Brain pericyte (primary cell): ENCODE data around the gene CEP55.

ENCODE experiments used
- DNase-seq: peaks from one replicate; pipeline ENCODE4 v3.0.0-alpha.2; 2012; ENCODE audit warnings: low read depth, low spot score

CEP55 gene

DNA sequence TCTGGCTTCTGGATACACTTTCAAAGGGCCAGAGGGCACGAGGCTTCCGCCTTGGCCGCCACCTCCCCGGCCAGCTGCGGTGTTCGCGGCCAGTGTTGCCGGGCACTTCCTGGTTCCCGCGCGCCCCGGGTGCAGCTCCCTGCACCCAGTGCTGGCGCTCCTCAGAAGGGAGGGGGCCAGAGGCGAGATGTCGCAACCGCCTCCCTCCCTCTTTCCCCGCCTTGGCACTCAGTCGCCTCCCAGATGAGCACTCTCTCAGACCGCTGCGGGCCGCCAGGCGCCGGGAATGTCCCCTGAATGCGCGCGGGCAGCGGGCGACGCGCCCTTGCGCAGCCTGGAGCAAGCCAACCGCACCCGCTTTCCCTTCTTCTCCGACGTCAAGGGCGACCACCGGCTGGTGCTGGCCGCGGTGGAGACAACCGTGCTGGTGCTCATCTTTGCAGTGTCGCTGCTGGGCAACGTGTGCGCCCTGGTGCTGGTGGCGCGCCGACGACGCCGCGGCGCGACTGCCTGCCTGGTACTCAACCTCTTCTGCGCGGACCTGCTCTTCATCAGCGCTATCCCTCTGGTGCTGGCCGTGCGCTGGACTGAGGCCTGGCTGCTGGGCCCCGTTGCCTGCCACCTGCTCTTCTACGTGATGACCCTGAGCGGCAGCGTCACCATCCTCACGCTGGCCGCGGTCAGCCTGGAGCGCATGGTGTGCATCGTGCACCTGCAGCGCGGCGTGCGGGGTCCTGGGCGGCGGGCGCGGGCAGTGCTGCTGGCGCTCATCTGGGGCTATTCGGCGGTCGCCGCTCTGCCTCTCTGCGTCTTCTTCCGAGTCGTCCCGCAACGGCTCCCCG lies 70.2 kb downstream of the CEP55 start, which contains the start of gene FFAR4:
FFAR4 (plus strand) TSS at position 231 of the 842 bp plus-strand sequence; CDS start at position 287, 56 bp downstream.
- DNase-seq: no peak

DNA sequence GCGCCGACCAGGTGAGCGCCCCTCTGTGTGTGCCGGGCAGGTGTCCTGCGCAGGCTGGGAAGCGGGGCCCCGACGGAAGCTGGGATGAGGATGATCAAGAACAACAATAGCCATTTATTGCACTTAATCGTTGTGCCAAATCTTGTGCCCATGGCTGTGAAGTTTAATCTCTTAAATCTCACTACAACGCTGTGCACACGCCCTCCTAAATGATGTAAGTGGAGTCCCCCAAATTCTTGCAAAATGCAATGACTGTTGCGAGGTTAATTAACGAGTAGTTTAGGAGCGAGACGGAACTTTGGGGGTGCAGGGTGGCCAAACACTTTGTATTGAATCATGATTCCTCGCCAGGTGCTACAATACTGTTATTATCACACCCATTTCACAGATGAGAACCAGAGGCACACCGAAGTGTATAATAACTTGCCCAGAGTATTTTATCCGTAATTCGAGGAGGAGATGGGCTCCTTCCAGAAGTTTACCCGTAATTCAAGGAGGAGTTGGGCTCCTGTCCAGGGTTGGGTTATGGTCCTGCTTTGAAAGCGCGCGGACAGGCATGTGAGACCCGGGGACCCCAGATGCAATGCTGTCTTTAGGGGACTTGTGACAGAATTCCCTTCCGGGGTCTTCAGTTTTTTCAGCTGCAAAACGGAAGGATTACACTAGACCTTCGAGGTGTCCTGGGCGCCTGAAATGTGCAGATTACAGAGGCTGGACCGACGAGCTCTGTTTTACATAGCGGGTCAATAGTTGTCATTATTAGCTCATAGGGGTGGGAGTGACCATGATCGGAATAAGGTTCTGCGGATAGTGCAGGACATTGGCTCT lies 71.1 kb downstream of the CEP55 start:
- DNase-seq: no peak

DNA sequence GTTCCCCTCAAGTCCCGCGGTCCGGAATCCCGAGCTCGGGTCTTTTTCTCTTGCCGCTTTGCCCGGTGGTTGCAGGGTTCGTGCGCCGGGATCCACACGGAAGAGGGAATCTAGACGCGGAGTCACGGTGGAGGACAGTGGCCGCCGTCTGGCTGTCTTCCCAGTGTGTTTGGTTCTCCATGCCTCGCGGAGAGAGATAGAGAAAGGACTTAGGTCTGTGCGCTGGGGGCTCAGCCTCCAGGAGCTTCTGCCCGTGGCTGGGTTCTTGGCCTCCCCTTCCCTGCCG lies 71.6 kb downstream of the CEP55 start:
- no peak for DNase-seq

DNA sequence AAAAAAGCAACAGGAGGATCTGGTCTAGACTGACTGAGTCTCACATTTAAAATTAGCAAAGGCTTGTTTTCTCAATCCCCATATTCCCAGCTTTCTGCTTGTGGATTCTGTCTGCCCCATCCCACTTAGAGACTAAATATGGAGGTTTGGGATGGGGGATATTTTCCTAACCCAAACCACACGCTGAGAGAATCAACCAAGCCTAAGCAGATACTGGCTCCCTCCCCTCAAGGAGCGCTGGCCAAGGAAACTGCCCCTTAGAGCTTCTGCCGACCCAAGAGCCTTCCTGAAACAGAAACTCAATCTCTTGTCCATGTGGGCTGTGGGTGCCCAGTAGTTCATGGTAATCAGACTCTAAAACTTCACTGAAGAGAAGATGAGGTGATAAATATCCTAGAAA lies 74.0 kb downstream of the CEP55 start:
- DNase-seq: no peak

DNA sequence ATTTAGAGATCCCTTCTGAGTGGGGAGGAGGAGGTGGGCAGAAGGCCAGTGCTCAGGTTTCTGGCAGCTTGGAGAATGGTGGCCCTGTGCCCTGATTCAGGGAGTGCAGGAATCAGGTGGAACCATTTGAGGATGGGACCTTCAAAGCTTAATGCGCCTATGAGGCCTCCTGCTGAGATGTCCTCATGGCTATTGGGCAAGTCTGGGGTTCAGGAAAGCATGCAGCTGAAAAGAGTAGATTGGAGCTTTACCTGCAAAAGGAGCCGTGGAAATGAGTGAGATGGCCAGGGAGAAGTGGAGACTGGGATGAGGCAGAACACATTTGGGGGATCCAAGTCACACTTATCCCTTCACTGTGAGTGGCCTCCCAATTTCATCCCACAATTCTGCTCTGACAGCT lies 76.2 kb downstream of the CEP55 start:
- no peak for DNase-seq

DNA sequence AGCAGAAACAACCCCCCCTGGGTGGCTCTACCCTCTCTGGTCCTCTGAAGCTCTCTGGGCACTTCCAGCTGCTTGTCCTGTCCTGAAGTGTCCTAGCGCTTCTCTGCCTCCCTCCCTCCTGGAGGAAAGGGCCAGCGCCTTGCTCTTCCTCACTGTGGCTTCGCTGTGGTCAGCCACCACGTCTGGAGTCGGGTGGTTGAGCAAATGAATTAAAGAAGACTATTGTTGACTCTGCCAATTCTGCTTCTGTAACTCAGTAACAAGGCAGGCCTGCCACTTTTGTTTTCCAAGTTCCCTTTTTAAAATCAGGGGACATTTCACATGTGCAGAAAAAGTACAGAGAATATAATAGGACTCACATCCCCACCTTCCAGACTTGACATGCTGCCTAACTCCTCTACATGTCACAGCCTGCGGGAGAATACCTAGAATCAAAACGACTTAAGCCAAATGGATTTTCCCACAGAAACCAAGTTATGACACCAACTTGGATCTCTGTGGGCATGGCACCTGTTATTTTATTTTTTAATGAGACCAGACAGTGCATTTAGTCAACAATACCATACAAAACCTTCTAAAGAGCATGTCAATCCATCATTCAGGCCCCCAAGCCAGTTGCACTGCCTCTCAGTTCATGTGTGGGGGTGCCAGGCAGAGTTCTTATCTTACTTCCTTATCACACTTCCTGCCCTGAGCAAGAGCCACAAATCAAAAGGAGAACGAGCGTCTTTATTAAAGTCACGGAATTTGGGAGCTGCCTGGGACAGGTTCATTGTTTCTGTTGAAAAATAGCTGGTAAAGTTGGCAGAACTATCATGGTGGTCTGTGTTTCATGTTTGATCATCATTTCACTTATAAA lies 76.9 kb downstream of the CEP55 start:
- no peak for DNase-seq

DNA sequence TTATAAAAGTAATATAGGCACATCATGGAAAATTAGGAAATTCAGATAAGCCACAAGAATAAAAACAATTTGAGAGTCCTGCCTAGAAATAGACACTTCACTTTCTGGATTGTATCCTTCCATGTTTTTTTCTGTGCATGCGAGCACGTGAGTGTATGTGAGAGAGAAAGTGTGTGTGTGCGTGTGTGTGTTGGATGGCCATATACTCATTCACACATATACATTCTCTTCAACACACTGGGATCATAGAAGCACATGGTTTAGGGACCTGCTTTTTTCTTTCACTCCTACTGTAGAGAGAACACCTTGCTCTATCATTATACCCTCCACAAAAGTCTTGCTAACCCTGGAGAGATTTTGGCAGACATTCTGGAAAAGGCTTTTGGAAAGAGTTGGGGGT lies 77.5 kb downstream of the CEP55 start:
- no peak for DNase-seq

DNA sequence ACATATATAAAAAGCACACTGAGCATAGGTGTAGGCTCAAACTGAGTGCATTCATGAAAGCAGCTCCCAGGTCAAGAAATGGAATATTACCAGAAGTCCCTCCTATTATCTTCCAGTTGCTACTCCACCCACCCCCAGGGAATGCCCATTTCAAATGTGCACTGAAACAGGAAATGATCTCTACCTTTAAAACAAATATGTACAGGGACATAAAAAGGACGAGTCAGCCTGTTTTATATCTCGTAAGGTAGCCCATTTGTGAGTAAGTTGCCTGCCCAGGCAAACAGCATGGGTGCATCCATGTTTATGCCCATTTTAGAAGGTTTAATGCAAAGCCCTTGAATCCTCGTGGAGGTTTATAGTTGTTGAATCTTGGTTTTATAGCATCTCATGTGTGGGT lies 80.5 kb downstream of the CEP55 start:
- DNase-seq: no peak

DNA sequence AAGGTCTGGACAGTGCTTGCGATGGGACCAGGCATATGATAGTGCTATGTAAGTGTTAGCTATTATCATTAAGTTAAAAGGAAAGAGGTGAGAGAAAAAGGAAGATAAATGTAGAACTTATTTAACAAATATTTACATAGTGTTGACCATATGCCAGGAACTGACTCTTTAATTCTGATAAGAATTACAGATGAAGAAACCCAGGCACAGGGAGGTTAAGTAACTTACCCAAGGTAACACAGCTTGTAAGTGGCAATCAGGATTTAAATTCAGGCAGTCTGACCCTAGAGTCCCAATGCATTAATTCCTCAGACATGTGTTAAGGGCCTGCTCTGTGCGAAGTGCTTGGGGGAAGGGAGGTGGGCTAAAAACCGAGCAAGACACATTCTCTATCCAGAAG lies 81.2 kb downstream of the CEP55 start:
- DNase-seq: no peak
